Left ventricle myocardium inferior (tissue), 1 donor: ENCODE results near the gene CALHM3. TPM values are rescaled to one million over a fixed set of nuclear protein-coding genes. Genes with fewer than 3 reads are reported as not detected.
A peak's percentile ranks its signal among the peaks of the same experiment; 100 is the strongest.

Source experiments
- DNase-seq: peaks from one replicate; pipeline ENCODE4 v3.0.0-alpha.2; 2020
- H3K27ac ChIP-seq: fragments of 200-600 bp; replicated peaks from 2 replicates; pipeline ENCODE4 v1.8.0; 2021
- H3K27me3 ChIP-seq: fragments of 200-600 bp; 2 replicates; pipeline ENCODE4 v1.8.0; 2021; ENCODE audit warnings: low read depth
- H3K36me3 ChIP-seq: fragments of 200-600 bp; 2 replicates; pipeline ENCODE4 v1.8.0; 2021
- H3K4me1 ChIP-seq: fragments of 200-600 bp; 2 replicates; pipeline ENCODE4 v1.8.0; 2021
- H3K4me3 ChIP-seq: fragments of 200-600 bp; 2 replicates; pipeline ENCODE4 v1.8.0; 2021; ENCODE audit warnings: mild to moderate bottlenecking, moderate library complexity
- H3K9me3 ChIP-seq: fragments of 200-600 bp; replicated peaks from 2 replicates; pipeline ENCODE4 v1.8.0; 2021
- intact Hi-C: fragments of 100-400 bp; cut with micrococcal nuclease; formaldehyde crosslinking; loops from one replicate; pipeline ENCODE4 v1.11.0; 2022
- total RNA-seq: library from RNA; stranded (reverse); fragmentation: NEBNext Ultra II Directional; extraction: Animal tissue kit (Norgen Biotek cat#: 25700); gene quantifications from one replicate; pipeline ENCODE4 v1.2.1, GENCODE V29; 2021
- TF ChIP-seq, protein P1 (sequence below): fragments of 200-600 bp; IDR thresholded peaks from 2 replicates; pipeline ENCODE4 v1.8.0; 2021; ENCODE audit warnings: antibody characterized with exemption, mild to moderate bottlenecking, borderline replicate concordance
- donor health status: DM: no; HTN: yes; CAD: no; lungs with severe emphysema.

Gene CALHM3
- total RNA-seq, 1 donor from 2014 or later = not detected

DNA sequence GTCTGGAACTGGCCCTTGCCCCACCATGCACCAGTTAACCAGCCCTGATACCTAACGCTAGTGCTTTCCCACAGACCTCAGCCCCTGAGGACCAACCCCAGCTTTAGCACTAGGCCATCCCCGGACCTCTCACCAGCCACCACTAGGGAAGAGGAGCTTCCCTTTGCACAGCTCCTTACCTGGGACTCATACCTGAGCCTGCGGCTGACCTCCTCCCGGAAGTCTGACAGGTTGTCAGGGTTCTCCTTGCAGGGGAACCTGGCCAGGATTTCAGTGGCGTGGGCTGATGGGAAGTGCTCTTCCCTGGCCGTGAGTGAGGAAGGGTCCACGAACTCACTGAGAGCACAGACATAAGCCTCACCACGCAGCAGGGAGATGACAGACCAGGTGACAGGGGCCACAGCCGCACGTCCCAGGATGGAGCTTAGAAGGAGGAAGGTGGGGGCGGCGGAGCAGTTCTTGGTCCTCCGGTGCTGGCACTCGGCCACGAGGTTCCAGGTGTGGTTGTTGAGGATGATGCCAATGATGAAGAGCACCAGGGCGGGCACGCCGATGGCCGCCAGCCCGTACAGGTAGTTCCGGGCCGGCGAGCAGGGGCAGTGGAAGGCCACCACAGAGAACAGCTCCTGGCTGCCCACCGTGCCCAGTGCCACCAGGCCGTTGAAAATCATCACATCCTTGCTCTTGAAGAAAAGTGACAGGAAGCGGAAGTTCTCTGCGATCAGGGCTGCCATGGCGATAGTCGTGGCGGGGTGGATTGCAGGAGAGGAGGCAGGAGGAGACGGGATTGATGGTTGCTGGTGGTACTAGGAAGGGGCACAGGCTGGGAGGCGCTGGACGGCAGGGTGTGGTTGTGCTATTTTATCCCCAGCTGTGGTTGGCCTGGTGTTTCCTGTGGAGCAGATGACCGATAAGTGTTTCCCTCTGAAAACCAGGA is 29.6 kb downstream of the CALHM3 start:
- DNase-seq = no peak
- peaks cover 12% of the 10 kb centered on the region for H3K27me3 ChIP-seq
- H3K36me3 ChIP-seq = peaks cover 58% of the 10 kb centered on the region
- peak overlapping the region; percentile 78 for H3K4me3 ChIP-seq
- intact Hi-C loops = no loop called here
- no peaks in the 10 kb centered on the region for H3K9me3 ChIP-seq
- H3K27ac ChIP-seq = peak overlapping the region; percentile 94
- TF ChIP-seq, protein P1, sequence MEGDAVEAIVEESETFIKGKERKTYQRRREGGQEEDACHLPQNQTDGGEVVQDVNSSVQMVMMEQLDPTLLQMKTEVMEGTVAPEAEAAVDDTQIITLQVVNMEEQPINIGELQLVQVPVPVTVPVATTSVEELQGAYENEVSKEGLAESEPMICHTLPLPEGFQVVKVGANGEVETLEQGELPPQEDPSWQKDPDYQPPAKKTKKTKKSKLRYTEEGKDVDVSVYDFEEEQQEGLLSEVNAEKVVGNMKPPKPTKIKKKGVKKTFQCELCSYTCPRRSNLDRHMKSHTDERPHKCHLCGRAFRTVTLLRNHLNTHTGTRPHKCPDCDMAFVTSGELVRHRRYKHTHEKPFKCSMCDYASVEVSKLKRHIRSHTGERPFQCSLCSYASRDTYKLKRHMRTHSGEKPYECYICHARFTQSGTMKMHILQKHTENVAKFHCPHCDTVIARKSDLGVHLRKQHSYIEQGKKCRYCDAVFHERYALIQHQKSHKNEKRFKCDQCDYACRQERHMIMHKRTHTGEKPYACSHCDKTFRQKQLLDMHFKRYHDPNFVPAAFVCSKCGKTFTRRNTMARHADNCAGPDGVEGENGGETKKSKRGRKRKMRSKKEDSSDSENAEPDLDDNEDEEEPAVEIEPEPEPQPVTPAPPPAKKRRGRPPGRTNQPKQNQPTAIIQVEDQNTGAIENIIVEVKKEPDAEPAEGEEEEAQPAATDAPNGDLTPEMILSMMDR = no peak
- peaks cover 81% of the 10 kb centered on the region for H3K4me1 ChIP-seq

DNA sequence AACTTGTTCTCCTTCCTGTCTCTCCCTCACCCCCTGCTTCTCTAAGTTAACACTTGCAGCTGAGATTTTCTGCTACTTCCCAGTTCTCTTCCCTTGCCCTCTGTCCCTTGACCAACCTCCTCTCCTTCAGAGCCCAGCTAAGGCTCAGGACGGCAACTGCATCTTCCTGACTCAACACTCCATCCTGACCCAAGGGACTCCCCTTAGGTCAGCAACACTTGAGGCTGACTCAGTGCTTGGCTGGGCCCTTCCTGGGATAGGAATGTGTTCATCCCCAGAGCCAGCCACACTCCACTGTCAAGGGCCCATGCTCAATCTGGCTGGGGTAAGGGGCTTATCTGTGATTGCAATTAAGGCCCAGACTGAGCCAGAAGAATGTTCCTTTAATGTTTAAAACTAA is 30.3 kb downstream of the CALHM3 start:
- Histone ChIP-seq H3K4me3 (peak overlapping the region; percentile 78), H3K4me1 (peaks cover 88% of the 10 kb centered on the region), H3K27ac (peak overlapping the region; percentile 94), H3K36me3 (peaks cover 65% of the 10 kb centered on the region), H3K9me3 (no peaks in the 10 kb centered on the region), H3K27me3 (peaks cover 12% of the 10 kb centered on the region)
- peak; percentile 69 for DNase-seq
- TF ChIP-seq, protein P1 = no peak
- intact Hi-C loops = no loop called here

DNA sequence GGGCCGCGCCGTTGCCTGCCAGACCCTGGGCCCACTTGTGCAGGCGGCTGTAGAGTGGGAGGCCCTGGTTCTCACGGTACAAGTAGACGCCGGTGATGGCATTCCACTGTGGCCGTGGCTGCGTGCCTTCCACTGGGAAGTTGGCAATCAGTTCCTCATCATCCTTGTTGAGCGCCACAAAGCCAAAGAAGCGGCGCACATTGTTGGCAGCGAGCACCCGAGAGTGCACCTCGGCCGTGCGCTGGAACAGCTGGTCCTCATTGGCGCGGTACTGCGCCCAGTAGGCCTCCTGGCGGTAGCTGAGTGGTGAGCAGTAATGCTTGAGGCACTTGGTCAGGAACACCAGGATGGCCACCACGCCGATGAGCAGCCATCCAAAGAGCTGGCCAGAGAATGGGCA is 31.9 kb downstream of the CALHM3 start:
- intact Hi-C loops = no loop called here
- Histone ChIP-seq H3K4me3 (no peak overlapping the region), H3K27ac (peak overlapping the region; percentile 94), H3K4me1 (peaks cover 96% of the 10 kb centered on the region), H3K36me3 (peaks cover 81% of the 10 kb centered on the region), H3K9me3 (no peaks in the 10 kb centered on the region), H3K27me3 (peaks cover 6% of the 10 kb centered on the region)
- TF ChIP-seq, protein P1 = no peak
- no peak for DNase-seq

DNA sequence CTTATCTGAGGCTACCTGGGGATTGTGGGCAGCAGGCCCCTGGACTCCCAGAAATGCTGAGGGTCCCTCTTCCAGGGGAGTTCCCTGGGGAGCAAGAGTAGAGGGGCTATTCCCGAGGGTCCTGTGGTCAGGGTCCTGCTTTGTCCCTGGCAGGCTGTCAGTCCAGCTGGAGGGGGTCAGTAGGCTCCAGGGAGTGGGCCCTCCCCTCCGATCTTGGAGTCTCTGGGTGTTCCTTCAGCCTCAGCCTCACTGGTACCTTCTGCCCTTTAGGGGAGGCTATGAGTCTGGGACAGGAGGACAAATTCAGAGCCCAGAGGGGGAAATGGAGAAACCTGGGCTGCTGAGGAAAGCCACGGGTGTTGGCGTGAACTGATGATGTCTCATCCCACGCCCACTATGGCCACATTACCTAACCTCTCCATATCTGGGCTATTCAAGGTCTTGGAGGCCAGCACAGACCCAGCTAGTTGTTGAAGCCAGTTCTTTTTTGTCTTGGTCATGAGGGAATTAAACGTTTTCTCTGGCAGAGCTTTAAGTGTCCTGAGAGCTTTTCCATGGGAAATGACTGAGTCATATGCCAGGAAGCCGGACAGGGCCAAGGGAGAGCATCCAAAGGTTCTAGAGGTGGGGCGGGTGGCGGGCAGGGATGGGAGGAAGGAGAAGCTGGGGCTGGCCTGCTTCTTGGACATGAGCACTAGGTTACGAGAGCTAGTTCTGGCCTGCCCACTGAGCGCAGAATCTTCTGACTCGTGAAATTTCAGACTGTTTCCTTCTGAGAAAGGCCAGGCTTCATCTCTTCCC is 33.1 kb downstream of the CALHM3 start:
- no peaks in the 10 kb centered on the region for H3K27me3 ChIP-seq
- H3K36me3 ChIP-seq = peaks cover 93% of the 10 kb centered on the region
- no peaks in the 10 kb centered on the region for H3K9me3 ChIP-seq
- peaks cover 96% of the 10 kb centered on the region for H3K4me1 ChIP-seq
- no peak overlapping the region for H3K4me3 ChIP-seq
- H3K27ac ChIP-seq = peak overlapping the region; percentile 94
- intact Hi-C loops = no loop called here
- peak; percentile 82 for DNase-seq
- TF ChIP-seq, protein P1 = no peak

DNA sequence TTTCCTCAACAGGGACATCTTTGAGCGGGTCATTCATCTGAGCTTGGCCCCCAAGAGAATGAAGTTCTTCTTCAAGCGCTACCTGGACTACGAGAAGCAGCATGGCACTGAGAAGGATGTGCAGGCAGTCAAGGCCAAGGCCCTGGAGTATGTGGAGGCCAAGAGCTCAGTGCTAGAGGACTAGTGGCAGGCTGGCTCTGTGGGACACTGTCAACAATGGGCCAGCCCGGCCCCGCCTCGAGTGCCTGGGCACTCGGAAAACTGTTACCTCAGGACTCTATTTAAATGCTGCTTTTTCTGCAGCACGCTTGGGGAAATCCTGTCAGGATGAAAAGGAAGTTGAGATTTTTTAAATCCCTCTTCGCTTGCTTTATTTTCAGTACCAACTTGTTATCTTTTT is 33.7 kb downstream of the CALHM3 start:
- TF ChIP-seq, protein P1 = no peak
- H3K36me3 ChIP-seq = peaks cover 96% of the 10 kb centered on the region
- intact Hi-C loops = no loop called here
- no peak overlapping the region for H3K4me3 ChIP-seq
- H3K4me1 ChIP-seq = peaks cover 90% of the 10 kb centered on the region
- H3K27ac ChIP-seq = peak overlapping the region; percentile 94
- no peak for DNase-seq
- no peaks in the 10 kb centered on the region for H3K9me3 ChIP-seq
- no peaks in the 10 kb centered on the region for H3K27me3 ChIP-seq
